ENCODE results near the gene MED9.

MED9 gene

GRCh38 chr17:17492571-17492970 is 15.8 kb downstream of the MED9 start:
- DNase-seq, result no peak

- no peak for DNase-seq
These were observed 16.6 kb downstream of the MED9 start for GRCh38 chr17:17493249-17493985.

GRCh38 chr17:17493986-17494466 is 17.2 kb downstream of the MED9 start:
- no peak for DNase-seq

- peak in 1 of 2 experiments; percentile 30 for DNase-seq
These were observed 17.7 kb downstream of the MED9 start for GRCh38 chr17:17494499-17494869.

- DNase-seq, result peak in 1 of 2 experiments; percentile 41
These were observed 18.2 kb downstream of the MED9 start for GRCh38 chr17:17494870-17495535.

- peak in 1 of 2 experiments; percentile 61 for DNase-seq
These were observed 18.9 kb downstream of the MED9 start for GRCh38 chr17:17495536-17496188.

- peak; percentile 38 to 82 for DNase-seq
These were observed 19.6 kb downstream of the MED9 start, which contains the start of gene RASD1 for GRCh38 chr17:17496189-17497064. Gene RASD1, minus strand, starts transcription at chr17:17496395. Its CDS starts 214 bp downstream, at chr17:17496181.

- peak in 1 of 2 experiments; percentile 39 for DNase-seq
These were observed 20.5 kb downstream of the MED9 start for GRCh38 chr17:17497065-17497844.

GRCh38 chr17:17497845-17498520 is 21.2 kb downstream of the MED9 start:
- DNase-seq, result no peak

GRCh38 chr17:17498606-17499301 is 22.0 kb downstream of the MED9 start:
- no peak for DNase-seq

GRCh38 chr17:17499402-17500145 is 22.8 kb downstream of the MED9 start:
- no peak for DNase-seq

- DNase-seq, result no peak
These were observed 24.3 kb downstream of the MED9 start for GRCh38 chr17:17500999-17501605.

- DNase-seq, result no peak
These were observed 26.2 kb downstream of the MED9 start for GRCh38 chr17:17502741-17503565.

GRCh38 chr17:17503566-17504130 is 26.8 kb downstream of the MED9 start:
- no peak for DNase-seq

GRCh38 chr17:17504341-17505140 is 27.7 kb downstream of the MED9 start:
- no peak for DNase-seq

GRCh38 chr17:17505151-17505550 is 28.4 kb downstream of the MED9 start:
- no peak for DNase-seq

- no peak for DNase-seq
These were observed 28.9 kb downstream of the MED9 start for GRCh38 chr17:17505610-17506171.
